ENCODE data around the gene DAB1. TPM values are rescaled to one million over a fixed set of nuclear protein-coding genes. Genes with fewer than 3 reads are reported as not detected.

Gene DAB1
- total RNA-seq, 2 donors from 2014 or later: not detected

DNA sequence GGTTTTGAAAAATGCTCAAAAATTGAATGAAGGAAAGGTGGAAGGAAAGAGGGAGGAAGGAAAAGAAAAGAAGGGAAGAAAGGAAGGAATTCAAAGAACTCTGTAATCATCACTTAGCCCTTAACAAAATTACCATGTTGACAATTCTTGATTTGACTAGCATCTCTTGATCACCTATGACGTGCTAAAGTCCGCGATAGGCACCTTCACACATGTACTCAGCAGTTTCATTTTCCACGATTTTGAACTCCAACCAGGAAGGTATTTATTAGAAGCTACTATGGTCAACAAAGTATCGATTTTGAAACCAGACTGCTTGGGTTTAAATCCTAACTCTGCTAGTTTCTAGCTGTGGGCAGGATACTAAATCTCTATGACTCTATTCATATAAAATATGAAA lies 146.9 kb downstream of the DAB1 start:
- no peaks in the 10 kb centered on the region for H3K4me1 ChIP-seq (ENCODE audit: control insufficient read depth in 1 of 2, low read depth in 2 of 2)
- no peak overlapping the region for H3K4me3 ChIP-seq
- ATAC-seq (ENCODE audit: insufficient number of reproducible peaks, low FRiP score, low read depth) (no peak), DNase-seq (ENCODE audit: low spot score) (no peak)
- H3K9me3 ChIP-seq: no peaks in the 10 kb centered on the region
- H3K27me3 ChIP-seq (replicated peaks; ENCODE audit: insufficient read depth): no peaks in the 10 kb centered on the region
- no peak overlapping the region for H3K27ac ChIP-seq
- H3K36me3 ChIP-seq: no peaks in the 10 kb centered on the region
- TF ChIP-seq, protein P1, sequence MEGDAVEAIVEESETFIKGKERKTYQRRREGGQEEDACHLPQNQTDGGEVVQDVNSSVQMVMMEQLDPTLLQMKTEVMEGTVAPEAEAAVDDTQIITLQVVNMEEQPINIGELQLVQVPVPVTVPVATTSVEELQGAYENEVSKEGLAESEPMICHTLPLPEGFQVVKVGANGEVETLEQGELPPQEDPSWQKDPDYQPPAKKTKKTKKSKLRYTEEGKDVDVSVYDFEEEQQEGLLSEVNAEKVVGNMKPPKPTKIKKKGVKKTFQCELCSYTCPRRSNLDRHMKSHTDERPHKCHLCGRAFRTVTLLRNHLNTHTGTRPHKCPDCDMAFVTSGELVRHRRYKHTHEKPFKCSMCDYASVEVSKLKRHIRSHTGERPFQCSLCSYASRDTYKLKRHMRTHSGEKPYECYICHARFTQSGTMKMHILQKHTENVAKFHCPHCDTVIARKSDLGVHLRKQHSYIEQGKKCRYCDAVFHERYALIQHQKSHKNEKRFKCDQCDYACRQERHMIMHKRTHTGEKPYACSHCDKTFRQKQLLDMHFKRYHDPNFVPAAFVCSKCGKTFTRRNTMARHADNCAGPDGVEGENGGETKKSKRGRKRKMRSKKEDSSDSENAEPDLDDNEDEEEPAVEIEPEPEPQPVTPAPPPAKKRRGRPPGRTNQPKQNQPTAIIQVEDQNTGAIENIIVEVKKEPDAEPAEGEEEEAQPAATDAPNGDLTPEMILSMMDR (IDR thresholded peaks at IDR 0.05): no peak

DNA sequence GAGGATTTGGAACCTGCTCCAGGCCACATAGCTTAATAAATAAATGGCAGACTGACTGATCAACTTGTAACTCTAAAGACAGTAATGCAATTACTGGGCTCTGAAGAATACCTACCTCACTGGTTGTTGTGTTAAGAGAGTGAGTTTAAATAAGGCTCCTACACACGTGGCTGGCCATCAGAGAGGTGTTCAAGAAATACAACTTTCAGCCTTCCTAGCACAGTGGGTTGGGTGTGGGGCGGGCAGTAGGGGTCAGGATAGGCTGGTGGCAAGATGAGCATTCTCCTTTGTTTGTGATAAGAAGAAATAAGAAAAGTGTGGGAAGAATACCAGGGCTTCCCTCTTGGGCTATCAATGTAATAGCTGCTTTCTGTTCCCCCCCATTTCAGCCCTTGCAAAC lies 151.3 kb downstream of the DAB1 start:
- no peak for DNase-seq (ENCODE audit: low spot score)
- TF ChIP-seq, protein P1 (IDR thresholded peaks at IDR 0.05): no peak
- no peaks in the 10 kb centered on the region for H3K36me3 ChIP-seq
- H3K27ac ChIP-seq: no peak overlapping the region
- H3K4me3 ChIP-seq: no peak overlapping the region
- no peaks in the 10 kb centered on the region for H3K4me1 ChIP-seq (ENCODE audit: control insufficient read depth in 1 of 2, low read depth in 2 of 2)
- ATAC-seq (ENCODE audit: insufficient number of reproducible peaks, low FRiP score, low read depth): no peak
- H3K27me3 ChIP-seq (replicated peaks; ENCODE audit: insufficient read depth): no peaks in the 10 kb centered on the region
- no peaks in the 10 kb centered on the region for H3K9me3 ChIP-seq

DNA sequence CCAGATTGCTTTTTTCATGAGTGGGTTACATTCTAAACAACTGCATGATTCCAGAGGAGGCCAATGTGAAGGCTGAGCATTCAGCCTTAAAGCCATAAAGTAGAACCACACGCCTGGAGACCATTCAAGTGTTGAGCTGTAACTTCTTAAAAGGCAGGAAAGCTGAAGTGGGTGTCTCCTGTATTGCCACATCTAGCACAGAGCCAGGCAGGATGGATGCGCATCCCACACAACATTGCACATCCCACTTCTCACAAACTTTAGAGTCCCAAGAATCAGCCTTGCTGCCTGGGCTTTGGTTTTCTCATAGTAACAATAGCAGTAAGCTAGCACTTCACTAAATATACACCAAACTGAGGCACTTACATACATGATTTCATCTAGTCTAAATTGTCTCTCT lies 151.7 kb downstream of the DAB1 start:
- TF ChIP-seq, protein P1 (IDR thresholded peaks at IDR 0.05): no peak
- no peaks in the 10 kb centered on the region for H3K4me1 ChIP-seq (ENCODE audit: control insufficient read depth in 1 of 2, low read depth in 2 of 2)
- no peaks in the 10 kb centered on the region for H3K27me3 ChIP-seq (replicated peaks; ENCODE audit: insufficient read depth)
- no peak overlapping the region for H3K4me3 ChIP-seq
- no peaks in the 10 kb centered on the region for H3K9me3 ChIP-seq
- DNase-seq (ENCODE audit: low spot score): no peak
- H3K36me3 ChIP-seq: no peaks in the 10 kb centered on the region
- H3K27ac ChIP-seq: no peak overlapping the region
- ATAC-seq (ENCODE audit: insufficient number of reproducible peaks, low FRiP score, low read depth): no peak

DNA sequence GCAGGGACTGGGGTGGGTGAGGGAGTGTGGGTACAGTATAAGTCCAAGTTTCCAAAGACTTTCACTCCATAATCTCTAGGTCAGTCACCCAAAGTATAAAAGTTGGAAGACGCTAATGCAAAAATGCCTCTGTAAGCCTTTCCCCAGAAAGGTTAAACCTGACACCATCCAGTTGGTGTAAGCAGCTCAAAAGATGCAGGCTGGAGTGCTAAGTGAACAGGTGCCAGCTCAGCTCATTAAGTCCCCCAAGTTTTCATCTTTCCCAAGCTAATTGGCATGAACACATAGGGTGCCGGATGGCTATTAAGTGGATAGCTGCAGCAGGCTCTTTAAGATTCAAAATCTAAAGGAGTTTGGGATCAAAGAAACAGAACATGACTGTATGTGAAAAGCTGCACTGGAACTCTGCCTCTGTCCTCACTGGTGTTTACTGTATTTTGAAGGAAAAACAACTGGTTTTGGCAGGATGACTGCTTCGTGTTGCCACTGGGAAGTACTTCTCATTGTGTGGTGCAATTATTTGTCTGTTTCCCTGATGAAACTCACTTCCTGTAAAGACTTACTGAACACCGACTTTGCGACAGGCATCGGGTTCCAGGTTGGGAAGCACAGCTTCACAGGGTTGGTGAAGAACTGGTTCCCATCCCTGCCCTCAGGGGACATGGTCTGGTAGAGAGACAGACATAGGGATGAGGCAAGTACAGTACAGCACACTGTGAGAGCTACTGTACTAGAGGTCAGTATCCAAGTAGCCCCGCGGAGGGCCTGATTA lies 152.7 kb downstream of the DAB1 start:
- Histone ChIP-seq H3K9me3 (no peaks in the 10 kb centered on the region), H3K4me3 (no peak overlapping the region), H3K27me3 (replicated peaks; ENCODE audit: insufficient read depth) (no peaks in the 10 kb centered on the region), H3K27ac (no peak overlapping the region), H3K36me3 (no peaks in the 10 kb centered on the region), H3K4me1 (ENCODE audit: control insufficient read depth in 1 of 2, low read depth in 2 of 2) (no peaks in the 10 kb centered on the region)
- TF ChIP-seq, protein P1 (IDR thresholded peaks at IDR 0.05): no peak
- ATAC-seq (ENCODE audit: insufficient number of reproducible peaks, low FRiP score, low read depth) (no peak), DNase-seq (ENCODE audit: low spot score) (no peak)

DNA sequence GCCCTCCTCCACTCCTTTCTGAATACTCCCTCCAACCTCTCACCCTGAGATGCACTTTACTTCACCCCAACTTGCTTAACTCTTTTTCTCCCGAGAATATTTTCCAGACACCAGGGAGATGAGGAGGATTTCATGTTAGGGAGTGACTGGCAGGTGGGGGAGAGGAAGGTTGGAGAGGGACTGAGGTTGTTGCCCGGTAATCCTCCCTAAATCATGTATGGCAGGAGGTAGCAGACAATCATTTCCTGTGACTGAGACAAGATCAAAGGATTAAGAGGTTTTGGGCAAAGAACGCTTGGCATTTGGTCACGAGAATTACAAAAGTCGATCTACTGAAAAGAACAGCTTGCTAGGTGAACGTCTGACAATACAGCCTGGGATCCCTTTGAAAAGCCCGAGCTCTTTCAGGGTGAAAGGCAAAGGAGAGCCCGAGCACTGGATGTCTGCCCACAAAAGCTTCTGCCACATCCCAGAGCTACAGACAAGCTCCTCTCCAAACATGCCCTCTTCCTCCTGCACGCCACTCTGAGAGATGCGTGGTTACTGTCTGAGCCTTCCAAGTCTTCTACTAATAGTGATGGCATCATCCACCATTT lies 154.1 kb downstream of the DAB1 start:
- ATAC-seq (ENCODE audit: insufficient number of reproducible peaks, low FRiP score, low read depth): no peak
- DNase-seq (ENCODE audit: low spot score): no peak
- H3K4me3 ChIP-seq: no peak overlapping the region
- no peaks in the 10 kb centered on the region for H3K4me1 ChIP-seq (ENCODE audit: control insufficient read depth in 1 of 2, low read depth in 2 of 2)
- TF ChIP-seq, protein P1 (IDR thresholded peaks at IDR 0.05): no peak
- no peak overlapping the region for H3K27ac ChIP-seq
- H3K27me3 ChIP-seq (replicated peaks; ENCODE audit: insufficient read depth): no peaks in the 10 kb centered on the region
- no peaks in the 10 kb centered on the region for H3K9me3 ChIP-seq
- H3K36me3 ChIP-seq: no peaks in the 10 kb centered on the region
